Type B pancreatic cell (in vitro differentiated cells): ENCODE results near the gene GNAZ. TPM values are rescaled to one million over a fixed set of nuclear protein-coding genes. Genes with fewer than 3 reads are reported as not detected.

Experiments used
- DNase-seq: peaks from one replicate; pipeline ENCODE4 v3.0.0; 2021; ENCODE audit warnings: mixed read lengths; ENCODE audit not compliant: unreplicated experiment; ENCODE audit errors: extremely low spot score
- H3K27ac Mint-ChIP-seq: 2 replicates; pipeline ENCODE4 v1.8.0; 2021; ENCODE audit warnings: mild to moderate bottlenecking, mixed read lengths
- H3K27me3 Mint-ChIP-seq: 2 replicates; pipeline ENCODE4 v1.8.0; 2021; ENCODE audit warnings: mixed read lengths
- H3K36me3 Mint-ChIP-seq: 2 replicates; pipeline ENCODE4 v1.8.0; 2021; ENCODE audit warnings: mixed read lengths
- H3K4me1 Mint-ChIP-seq: one replicate; pipeline ENCODE4 v1.8.0; 2021; ENCODE audit warnings: mixed read lengths; ENCODE audit not compliant: unreplicated experiment
- H3K4me3 Mint-ChIP-seq: 2 replicates; pipeline ENCODE4 v1.8.0; 2021; ENCODE audit warnings: mild to moderate bottlenecking, mixed read lengths
- H3K9me3 Mint-ChIP-seq: 2 replicates; pipeline ENCODE4 v1.8.0; 2021; ENCODE audit warnings: mixed read lengths
- total RNA-seq: library from RNA; stranded (reverse); gene quantifications from 2 replicates; pipeline ENCODE4 v1.2.1, GENCODE V29; 2021; ENCODE audit warnings: low replicate concordance
- TF ChIP-seq, protein P1 (sequence below): fragments of 200-600 bp; sonication (generic); conservative IDR thresholded peaks from 2 replicates; pipeline ENCODE4 v1.5.0; 2021; ENCODE audit warnings: antibody characterized with exemption, mild to moderate bottlenecking

GNAZ gene
- total RNA-seq, 1 donor from 2014 or later: 14.4 TPM

DNA sequence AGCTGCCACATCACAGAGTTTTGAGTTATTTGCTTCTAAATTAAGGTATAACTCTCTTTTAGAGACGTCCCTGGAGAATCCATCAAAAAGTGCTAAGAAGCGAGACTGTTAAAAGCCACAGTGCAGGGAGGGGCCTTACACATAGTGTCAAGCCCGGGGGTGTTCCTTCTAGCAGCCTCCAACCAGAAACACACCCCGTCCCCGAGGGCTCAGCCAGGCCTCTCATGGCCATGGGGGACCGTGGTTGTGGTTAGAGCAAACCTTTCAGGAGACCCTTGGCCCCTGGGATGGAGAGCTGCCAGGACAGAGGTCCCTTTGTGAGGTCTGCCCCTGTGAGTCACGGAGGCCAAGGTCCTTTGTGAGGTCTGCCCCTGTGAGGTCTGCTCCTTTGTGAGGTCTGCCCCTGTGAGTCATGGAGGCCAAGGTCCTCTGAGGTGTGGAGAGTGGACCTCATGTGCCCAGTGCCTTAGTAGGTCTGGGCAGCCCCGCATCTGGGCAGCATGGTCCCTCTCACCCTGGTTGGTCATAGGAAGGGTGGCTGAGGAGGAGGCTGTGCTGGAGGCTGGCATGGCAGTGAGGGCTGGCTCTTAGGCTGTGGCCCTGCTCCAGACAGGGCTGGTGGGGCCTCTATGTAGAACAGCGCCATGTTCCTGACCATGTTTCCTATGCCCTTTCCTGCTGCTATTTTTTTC lies 5.4 kb downstream of the GNAZ start:
- no peak overlapping the region for H3K4me3 Mint-ChIP-seq
- TF ChIP-seq, protein P1, sequence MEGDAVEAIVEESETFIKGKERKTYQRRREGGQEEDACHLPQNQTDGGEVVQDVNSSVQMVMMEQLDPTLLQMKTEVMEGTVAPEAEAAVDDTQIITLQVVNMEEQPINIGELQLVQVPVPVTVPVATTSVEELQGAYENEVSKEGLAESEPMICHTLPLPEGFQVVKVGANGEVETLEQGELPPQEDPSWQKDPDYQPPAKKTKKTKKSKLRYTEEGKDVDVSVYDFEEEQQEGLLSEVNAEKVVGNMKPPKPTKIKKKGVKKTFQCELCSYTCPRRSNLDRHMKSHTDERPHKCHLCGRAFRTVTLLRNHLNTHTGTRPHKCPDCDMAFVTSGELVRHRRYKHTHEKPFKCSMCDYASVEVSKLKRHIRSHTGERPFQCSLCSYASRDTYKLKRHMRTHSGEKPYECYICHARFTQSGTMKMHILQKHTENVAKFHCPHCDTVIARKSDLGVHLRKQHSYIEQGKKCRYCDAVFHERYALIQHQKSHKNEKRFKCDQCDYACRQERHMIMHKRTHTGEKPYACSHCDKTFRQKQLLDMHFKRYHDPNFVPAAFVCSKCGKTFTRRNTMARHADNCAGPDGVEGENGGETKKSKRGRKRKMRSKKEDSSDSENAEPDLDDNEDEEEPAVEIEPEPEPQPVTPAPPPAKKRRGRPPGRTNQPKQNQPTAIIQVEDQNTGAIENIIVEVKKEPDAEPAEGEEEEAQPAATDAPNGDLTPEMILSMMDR: no peak
- no peaks in the 10 kb centered on the region for H3K9me3 Mint-ChIP-seq
- peaks cover 7% of the 10 kb centered on the region for H3K27me3 Mint-ChIP-seq
- peaks cover 3% of the 10 kb centered on the region for H3K36me3 Mint-ChIP-seq
- H3K27ac Mint-ChIP-seq: no peak overlapping the region
- no peak for DNase-seq
- peaks cover 23% of the 10 kb centered on the region for H3K4me1 Mint-ChIP-seq

DNA sequence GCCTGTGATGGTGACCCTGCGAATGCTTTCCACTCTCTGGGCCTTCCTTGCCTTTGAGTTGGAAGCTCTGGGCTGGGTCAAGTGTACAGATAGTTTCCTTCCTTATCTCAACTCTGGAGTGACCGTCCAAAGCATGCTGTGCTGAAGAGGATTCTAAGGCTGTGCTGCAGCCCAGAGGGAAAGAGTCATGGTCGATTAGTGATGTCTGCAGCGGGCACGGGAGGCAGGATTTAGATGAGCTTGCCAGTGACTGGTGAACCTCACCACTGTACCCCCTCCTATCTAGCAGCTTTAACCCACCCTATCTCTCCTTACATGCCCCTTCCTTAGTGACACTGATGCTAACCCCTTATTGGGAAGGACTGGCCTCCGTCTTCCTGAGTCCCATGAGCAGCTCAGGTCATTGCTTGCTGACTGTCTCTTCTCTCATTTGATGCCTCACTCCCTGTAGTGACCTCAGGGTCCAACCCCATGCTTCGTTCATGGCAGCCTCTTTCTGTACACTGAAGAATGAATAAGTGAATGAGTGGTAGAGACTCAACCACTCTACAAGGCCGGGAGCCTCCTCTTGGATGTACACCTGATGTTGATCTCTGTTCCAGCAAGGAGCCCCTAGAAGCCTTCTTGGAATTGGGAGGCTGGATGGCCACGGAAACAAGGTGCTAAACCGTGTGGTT lies 6.7 kb downstream of the GNAZ start:
- Mint-ChIP-seq H3K27me3 (peaks cover 3% of the 10 kb centered on the region), H3K9me3 (no peaks in the 10 kb centered on the region), H3K36me3 (peaks cover 3% of the 10 kb centered on the region), H3K27ac (peak overlapping the region; percentile 50), H3K4me3 (no peak overlapping the region), H3K4me1 (peaks cover 13% of the 10 kb centered on the region)
- DNase-seq: no peak
- TF ChIP-seq, protein P1: no peak

DNA sequence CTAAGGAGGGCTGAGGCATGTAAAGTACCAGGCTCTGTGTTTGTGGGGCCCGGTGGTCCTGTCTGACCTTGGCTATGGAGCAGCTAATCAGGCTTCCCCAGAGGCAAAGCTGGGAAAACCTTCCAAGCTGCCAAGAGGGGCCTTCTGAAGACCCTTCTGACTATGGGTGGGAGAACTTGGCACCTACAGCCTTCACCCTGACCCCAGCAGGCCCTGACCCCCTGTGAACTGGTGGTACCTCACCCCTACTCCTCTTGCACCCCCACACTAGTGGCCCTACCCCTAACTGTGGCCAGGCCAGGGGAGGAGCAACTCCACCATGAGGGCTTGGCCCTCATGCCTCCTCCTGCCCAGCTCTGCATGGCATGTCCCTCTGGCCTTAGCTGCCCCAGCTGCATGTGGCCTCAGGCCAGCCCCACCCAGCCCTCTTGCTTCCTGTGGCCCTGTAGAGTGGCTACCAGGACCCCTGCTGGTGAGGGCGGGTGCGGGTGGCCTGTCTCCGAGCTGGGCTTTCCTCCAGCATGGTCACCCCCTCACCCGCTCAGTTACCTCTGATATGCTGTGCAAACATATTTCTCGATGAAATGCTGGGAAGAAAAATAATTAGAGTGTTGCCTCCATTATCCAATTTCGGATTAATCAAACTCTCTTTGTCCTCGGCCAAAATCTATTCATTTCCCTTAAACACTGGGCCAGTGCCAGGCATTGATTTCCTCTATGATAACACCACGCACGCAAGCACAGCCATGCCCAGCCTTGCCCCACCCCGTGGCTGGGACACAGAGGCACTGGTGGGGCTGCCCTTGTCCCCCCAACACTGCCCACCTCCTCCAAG lies 7.5 kb downstream of the GNAZ start:
- Mint-ChIP-seq H3K4me3 (no peak overlapping the region), H3K27ac (no peak overlapping the region), H3K36me3 (peaks cover 3% of the 10 kb centered on the region), H3K27me3 (no peaks in the 10 kb centered on the region), H3K9me3 (no peaks in the 10 kb centered on the region), H3K4me1 (peaks cover 8% of the 10 kb centered on the region)
- TF ChIP-seq, protein P1: peak; percentile 15
- no peak for DNase-seq

DNA sequence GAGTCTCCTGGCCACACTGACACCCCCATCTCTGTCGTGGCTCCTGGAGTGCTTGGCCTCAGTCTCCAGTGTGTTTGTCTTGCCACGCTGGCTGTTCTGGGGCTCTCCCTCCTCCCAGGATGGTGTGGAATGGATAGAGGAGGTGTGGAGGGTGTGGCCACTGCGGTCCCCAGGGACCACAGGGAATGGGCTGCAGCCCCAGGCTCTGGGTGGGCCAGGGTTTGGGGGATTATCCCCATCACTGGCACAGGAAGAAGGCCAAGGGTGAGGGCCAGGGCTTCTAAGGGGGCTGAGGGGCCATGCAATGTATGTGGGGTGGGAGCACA lies 8.1 kb downstream of the GNAZ start:
- no peak for DNase-seq
- H3K36me3 Mint-ChIP-seq: peaks cover 3% of the 10 kb centered on the region
- H3K27ac Mint-ChIP-seq: no peak overlapping the region
- no peaks in the 10 kb centered on the region for H3K9me3 Mint-ChIP-seq
- H3K4me3 Mint-ChIP-seq: no peak overlapping the region
- no peaks in the 10 kb centered on the region for H3K27me3 Mint-ChIP-seq
- TF ChIP-seq, protein P1: no peak
- peaks cover 8% of the 10 kb centered on the region for H3K4me1 Mint-ChIP-seq

DNA sequence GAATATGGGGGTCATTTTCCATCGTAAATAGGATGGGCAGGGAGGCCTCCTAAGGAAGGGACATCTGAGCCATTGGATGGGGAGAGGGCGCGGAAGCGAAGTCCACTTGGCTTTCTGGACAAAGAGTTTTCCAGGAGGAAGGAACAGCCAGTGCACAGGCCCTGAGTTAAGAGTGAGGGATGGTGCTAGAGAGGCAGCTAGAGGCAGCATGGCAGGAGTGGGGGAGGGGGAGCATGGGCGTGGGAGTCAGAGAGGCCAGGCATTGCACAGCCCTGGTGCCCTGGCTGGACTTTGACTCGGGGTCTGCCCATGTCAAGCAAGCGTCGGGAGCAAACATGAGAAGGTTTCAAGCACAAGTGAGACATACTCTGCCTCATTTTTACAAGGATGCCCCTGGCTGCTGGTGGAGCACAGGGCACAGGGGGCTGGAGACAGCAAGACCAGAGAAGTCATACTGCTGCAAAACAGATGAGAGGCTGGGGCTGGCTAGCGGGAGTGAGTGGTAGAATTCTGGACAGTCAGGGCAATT lies 9.0 kb downstream of the GNAZ start:
- Mint-ChIP-seq H3K27me3 (no peaks in the 10 kb centered on the region), H3K4me3 (peak overlapping the region; percentile 24), H3K36me3 (peaks cover 2% of the 10 kb centered on the region), H3K9me3 (no peaks in the 10 kb centered on the region), H3K4me1 (peaks cover 8% of the 10 kb centered on the region), H3K27ac (peak overlapping the region; percentile 84)
- TF ChIP-seq, protein P1: no peak
- DNase-seq: no peak
